ENCODE data around the gene CLDN20. TPM values are rescaled to one million over a fixed set of nuclear protein-coding genes. Genes with fewer than 3 reads are reported as not detected.

CLDN20 gene
- total and polyA plus RNA-seq, 2 of the 8 experiments (the other 6 are each of a cell fraction or from before 2014, with no cell fraction given) = not detected

- H2AK5ac ChIP-seq (ENCODE audit: low read depth, low read length) = no peak overlapping the region
- H3K14ac ChIP-seq (ENCODE audit: insufficient read length) = no peak overlapping the region
- POLR2A ChIA-PET (ENCODE audit: partially characterized antibody) = interaction anchor here (1.0 to 2.2 kb wide), 4 partner anchors 11 to 32 kb away, joined by 3 to 6 read pairs (median 4); no protein-coding TSS in a partner anchor
- WGBS, 2 experiments (ENCODE audit: extremely low coverage in 1 of 2, insufficient coverage in 1 of 2, insufficient read length in 1 of 2, insufficient replicate concordance in 2 of 2, low coverage in 1 of 2, low lambda C conversion rate in 2 of 2, missing lambda C conversion rate in 1 of 2) = 73% methylated on average over 4 of the region's 4 CpGs; no CpG with 5 or more reads in 1 of the 2 experiments
- H4K8ac ChIP-seq (ENCODE audit: extremely low read depth, insufficient read depth, low read length) = no peak overlapping the region; the same call in 1 of the 2 replicates
- H3K9ac ChIP-seq (replicated peaks in 1 of 4; ENCODE audit: extremely low read depth in 1 of 4, low read depth in 3 of 4, low read length in 3 of 4) = no peak overlapping the region
- H3K36me3 ChIP-seq (ENCODE audit: control insufficient read depth in 2 of 4, insufficient read depth in 4 of 4, low read length in 3 of 4) = peaks cover 0 to 3% (median 0%) of the 10 kb centered on the region in 4 experiments; a peak in 2 of 8 replicates
- no peaks in the 10 kb centered on the region for H3K23me2 ChIP-seq (ENCODE audit: low read depth, low read length)
- no peaks in the 10 kb centered on the region for H4K20me1 ChIP-seq (replicated peaks in 1 of 2; ENCODE audit: control insufficient read depth in 1 of 2, insufficient read depth in 2 of 2, low read length in 2 of 2)
- no peak overlapping the region for H4K5ac ChIP-seq (ENCODE audit: insufficient read length, low read depth, low read length)
- no peak overlapping the region for H2AFZ ChIP-seq (ENCODE audit: low read length)
- no peak overlapping the region for H2BK5ac ChIP-seq (ENCODE audit: low read depth, low read length)
- no peak overlapping the region for H3K27ac ChIP-seq (ENCODE audit: low read depth, low read length)
- H3K4me1 ChIP-seq (replicated peaks in 1 of 4; ENCODE audit: control insufficient read depth in 3 of 4, insufficient read depth in 4 of 4, low read length in 3 of 4) = peaks cover 0 to 4% (median 0%) of the 10 kb centered on the region in 4 experiments; a peak in 2 of 7 replicates
- no peak for DNase-seq (ENCODE audit: low read depth in 1 of 2, low spot score in 2 of 2)
- no peak overlapping the region for H2BK120ac ChIP-seq (replicated peaks; ENCODE audit: low read depth, low read length)
- no peak overlapping the region for H4K91ac ChIP-seq (replicated peaks; ENCODE audit: insufficient read length, low read length)
- H2BK20ac ChIP-seq (ENCODE audit: low read length) = no peak overlapping the region
- H3K9me3 ChIP-seq (ENCODE audit: insufficient read depth in 2 of 2, low read depth in 1 of 2, low read length in 1 of 2) = peaks cover 13 to 19% of the 10 kb centered on the region in 2 experiments
- no peaks in the 10 kb centered on the region for H3K27me3 ChIP-seq (replicated peaks in 1 of 4; ENCODE audit: control insufficient read depth in 3 of 4, extremely low read depth in 1 of 4, insufficient read depth in 3 of 4, low read length in 3 of 4)
- H2BK15ac ChIP-seq (ENCODE audit: low read length) = no peak overlapping the region
- no peaks in the 10 kb centered on the region for H3K79me2 ChIP-seq (ENCODE audit: control insufficient read depth in 1 of 2, insufficient read depth in 2 of 2, low read length in 2 of 2)
- TF ChIP-seq JUN (IDR thresholded peaks at IDR 0.05; ENCODE audit: low read depth, low read length) (no peak), MAX (IDR thresholded peaks at IDR 0.05) (peak; percentile 51; the same call in 1 of the 2 replicates), RXRA (IDR thresholded peaks at IDR 0.05; ENCODE audit: insufficient read depth, low read depth, low read length) (no peak), TEAD4 (IDR thresholded peaks at IDR 0.05; ENCODE audit: low read depth, low read length) (peak; percentile 91), MAFK (IDR thresholded peaks at IDR 0.05; ENCODE audit: low read depth, low read length) (no peak), CREB1 (IDR thresholded peaks at IDR 0.05) (no peak), SIN3A (conservative IDR thresholded peaks at IDR 0.05 in 1 of 2, IDR thresholded peaks at IDR 0.05 in 1 of 2; ENCODE audit: low read depth in 1 of 2, low read length in 2 of 2) (no peak)
- CTCF ChIA-PET (ENCODE audit: partially characterized antibody) = interaction anchor here (1.4 to 5.6 kb wide), 5 partner anchors 12 to 57 kb away, joined by 3 to 48 read pairs (median 5); no protein-coding TSS in a partner anchor
- no peak overlapping the region for H3K4ac ChIP-seq (replicated peaks; ENCODE audit: insufficient read length, low read depth, low read length)
- no peak overlapping the region for H3K18ac ChIP-seq (ENCODE audit: extremely low read depth, low read length)
- no peaks in the 10 kb centered on the region for H3K79me1 ChIP-seq (ENCODE audit: low read depth, low read length)
- H3K4me2 ChIP-seq (ENCODE audit: insufficient read depth in 1 of 2, low read depth in 2 of 2, low read length in 2 of 2) = no peak overlapping the region
- H2BK12ac ChIP-seq (ENCODE audit: low read depth, low read length) = no peak overlapping the region
- no peak for FAIRE-seq
- H3K4me3 ChIP-seq (ENCODE audit: extremely low read depth in 1 of 4, insufficient read depth in 2 of 4, low read depth in 3 of 4, low read length in 4 of 4) = no peak overlapping the region
- no peak overlapping the region for H3K56ac ChIP-seq (replicated peaks; ENCODE audit: insufficient read length, low read depth, low read length)
- no peak overlapping the region for H3K23ac ChIP-seq (ENCODE audit: insufficient read length)
Observed at GRCh38 chr6:155234687-155235086, 29.1 kb upstream of the CLDN20 start.

All from H1 (cell line).